ENCODE data around the gene TRMT44. TPM values are rescaled to one million over a fixed set of nuclear protein-coding genes. Genes with fewer than 3 reads are reported as not detected.

The TRMT44 gene
- total and polyA plus RNA-seq, 2 donors (not counting 1 experiment from before 2014, with no cell fraction given): 13.3 to 37.4 TPM

DNA sequence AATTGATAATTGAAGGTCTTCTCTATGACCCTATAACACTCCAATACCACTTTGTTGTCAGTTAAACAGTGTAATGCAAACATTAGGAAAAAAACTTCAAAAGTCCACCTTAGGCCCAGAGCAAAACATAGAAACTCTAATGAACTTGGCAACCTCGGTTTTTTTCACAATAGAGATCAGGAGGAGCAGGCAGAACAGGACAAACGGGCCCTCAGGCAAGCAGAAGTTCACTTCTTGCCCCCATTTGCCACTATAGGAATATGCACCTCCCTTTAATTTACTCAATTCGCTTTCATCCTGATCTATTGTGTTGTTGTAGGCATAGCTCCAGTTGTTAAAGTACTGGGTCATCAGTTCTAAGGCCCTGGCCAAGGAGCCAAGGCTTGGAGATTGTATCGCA is 18.2 kb upstream of the TRMT44 start:
- ChIA-PET CTCF (no interaction called here), POLR2A (no interaction called here)
- TF ChIP-seq, protein P1, sequence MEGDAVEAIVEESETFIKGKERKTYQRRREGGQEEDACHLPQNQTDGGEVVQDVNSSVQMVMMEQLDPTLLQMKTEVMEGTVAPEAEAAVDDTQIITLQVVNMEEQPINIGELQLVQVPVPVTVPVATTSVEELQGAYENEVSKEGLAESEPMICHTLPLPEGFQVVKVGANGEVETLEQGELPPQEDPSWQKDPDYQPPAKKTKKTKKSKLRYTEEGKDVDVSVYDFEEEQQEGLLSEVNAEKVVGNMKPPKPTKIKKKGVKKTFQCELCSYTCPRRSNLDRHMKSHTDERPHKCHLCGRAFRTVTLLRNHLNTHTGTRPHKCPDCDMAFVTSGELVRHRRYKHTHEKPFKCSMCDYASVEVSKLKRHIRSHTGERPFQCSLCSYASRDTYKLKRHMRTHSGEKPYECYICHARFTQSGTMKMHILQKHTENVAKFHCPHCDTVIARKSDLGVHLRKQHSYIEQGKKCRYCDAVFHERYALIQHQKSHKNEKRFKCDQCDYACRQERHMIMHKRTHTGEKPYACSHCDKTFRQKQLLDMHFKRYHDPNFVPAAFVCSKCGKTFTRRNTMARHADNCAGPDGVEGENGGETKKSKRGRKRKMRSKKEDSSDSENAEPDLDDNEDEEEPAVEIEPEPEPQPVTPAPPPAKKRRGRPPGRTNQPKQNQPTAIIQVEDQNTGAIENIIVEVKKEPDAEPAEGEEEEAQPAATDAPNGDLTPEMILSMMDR (IDR thresholded peaks at IDR 0.05): no peak
- no peak for TF ChIP-seq EZH2 (IDR thresholded peaks at IDR 0.05; ENCODE audit: borderline replicate concordance, insufficient read depth, low read depth, low read length, poor library complexity, severe bottlenecking)
- no peak overlapping the region for H3K27ac ChIP-seq (ENCODE audit: low read length in 2 of 2)
- H3K9ac ChIP-seq (ENCODE audit: low read length): no peak overlapping the region
- no peak overlapping the region for H3K4me2 ChIP-seq (replicated peaks; ENCODE audit: low read depth, low read length, poor library complexity, severe bottlenecking)
- WGBS (ENCODE audit: insufficient coverage): 93% methylated on average over 2 of the region's 4 CpGs
- H3K4me3 ChIP-seq (ENCODE audit: control extremely low read depth in 1 of 5, extremely low read depth in 1 of 5, insufficient read depth in 1 of 5, low read depth in 2 of 5, low read length in 4 of 5): no peak overlapping the region
- intact Hi-C loops (cut with micrococcal nuclease): no loop called here
- no peak overlapping the region for H3K27ac Mint-ChIP-seq
- no peak overlapping the region for H2AFZ ChIP-seq (ENCODE audit: insufficient read depth, low read depth, low read length, poor library complexity, severe bottlenecking)
- H3K27me3 Mint-ChIP-seq: no peaks in the 10 kb centered on the region
- peaks cover 3% of the 10 kb centered on the region in 2 donors for H3K4me1 ChIP-seq (ENCODE audit: control insufficient read depth in 2 of 2, insufficient read depth in 2 of 2, low read length in 2 of 2)
- H3K27me3 ChIP-seq (replicated peaks in 1 of 4; ENCODE audit: control extremely low read depth in 1 of 4, control insufficient read depth in 3 of 4, insufficient read depth in 4 of 4, low read length in 3 of 4): no peaks in the 10 kb centered on the region
- ATAC-seq (ENCODE audit: low read depth) (no peak), DNase-seq (no peak)
- H4K20me1 ChIP-seq (ENCODE audit: control insufficient read depth, insufficient read depth, low read length, poor library complexity, severe bottlenecking): peaks cover 1% of the 10 kb centered on the region
- no peaks in the 10 kb centered on the region for H3K9me3 Mint-ChIP-seq (ENCODE audit: insufficient read depth)
- no peaks in the 10 kb centered on the region for H3K9me3 ChIP-seq (ENCODE audit: control extremely low read depth in 1 of 3, control insufficient read depth in 2 of 3, insufficient read depth in 1 of 3, low read length in 2 of 3)
- peaks cover 25% of the 10 kb centered on the region for H3K79me2 ChIP-seq (ENCODE audit: control insufficient read depth, insufficient read depth, low read length)
- H3K4me3 Mint-ChIP-seq: no peak overlapping the region
- H3K36me3 ChIP-seq (replicated peaks in 1 of 2; ENCODE audit: control extremely low read depth in 1 of 2, control insufficient read depth in 1 of 2, extremely low read depth in 1 of 2, insufficient read depth in 2 of 2, low read length in 1 of 2): no peaks in the 10 kb centered on the region
- peaks cover 12% of the 10 kb centered on the region for H3K4me1 Mint-ChIP-seq

- TF ChIP-seq EZH2 (IDR thresholded peaks at IDR 0.05; ENCODE audit: borderline replicate concordance, insufficient read depth, low read depth, low read length, poor library complexity, severe bottlenecking): no peak
- TF ChIP-seq, protein P1 (IDR thresholded peaks at IDR 0.05): no peak
- ChIA-PET POLR2A (no interaction called here), CTCF (no interaction called here)
- Histone ChIP-seq H3K4me2 (replicated peaks; ENCODE audit: low read depth, low read length, poor library complexity, severe bottlenecking) (no peak overlapping the region), H3K4me1 (ENCODE audit: control insufficient read depth in 2 of 2, insufficient read depth in 2 of 2, low read length in 2 of 2) (peaks cover 7 to 8% of the 10 kb centered on the region in 2 donors), H3K79me2 (ENCODE audit: control insufficient read depth, insufficient read depth, low read length) (peaks cover 30% of the 10 kb centered on the region), H3K27me3 (replicated peaks in 1 of 4; ENCODE audit: control extremely low read depth in 1 of 4, control insufficient read depth in 3 of 4, insufficient read depth in 4 of 4, low read length in 3 of 4) (no peaks in the 10 kb centered on the region), H4K20me1 (ENCODE audit: control insufficient read depth, insufficient read depth, low read length, poor library complexity, severe bottlenecking) (peaks cover 6% of the 10 kb centered on the region), H3K4me3 (ENCODE audit: control extremely low read depth in 1 of 5, extremely low read depth in 1 of 5, insufficient read depth in 1 of 5, low read depth in 2 of 5, low read length in 4 of 5) (no peak overlapping the region), H3K27ac (ENCODE audit: low read length in 2 of 2) (no peak overlapping the region), H2AFZ (ENCODE audit: insufficient read depth, low read depth, low read length, poor library complexity, severe bottlenecking) (no peak overlapping the region), H3K9me3 (ENCODE audit: control extremely low read depth in 1 of 3, control insufficient read depth in 2 of 3, insufficient read depth in 1 of 3, low read length in 2 of 3) (no peaks in the 10 kb centered on the region), H3K36me3 (replicated peaks in 1 of 2; ENCODE audit: control extremely low read depth in 1 of 2, control insufficient read depth in 1 of 2, extremely low read depth in 1 of 2, insufficient read depth in 2 of 2, low read length in 1 of 2) (no peaks in the 10 kb centered on the region), H3K9ac (ENCODE audit: low read length) (no peak overlapping the region)
- WGBS (ENCODE audit: insufficient coverage): 98% methylated on average over 3 of the region's 5 CpGs
- H3K9me3 Mint-ChIP-seq (ENCODE audit: insufficient read depth): no peaks in the 10 kb centered on the region
- DNase-seq: no peak
- H3K4me3 Mint-ChIP-seq: no peak overlapping the region
- peaks cover 15% of the 10 kb centered on the region for H3K4me1 Mint-ChIP-seq
- no peak overlapping the region for H3K27ac Mint-ChIP-seq
- no peak for ATAC-seq (ENCODE audit: low read depth)
- intact Hi-C loops (cut with micrococcal nuclease): no loop called here
- H3K27me3 Mint-ChIP-seq: no peaks in the 10 kb centered on the region
Measured at GRCh38 chr4:8422786-8423185, 17.8 kb upstream of the TRMT44 start.
